ENCODE measurements around the gene MMP7. TPM values are rescaled to one million over a fixed set of nuclear protein-coding genes. Genes with fewer than 3 reads are reported as not detected.
"Not testable (repeated sequence)": the region's sequence is repeated elsewhere in the genome, so short reads cannot be mapped to it uniquely, and the experiment has no call there.

The MMP7 gene
- polyA plus RNA-seq, 2 of the 4 experiments (the other 2 are of a cell fraction): 8.9 to 54.8 TPM

- H3K4me1 ChIP-seq; H3K4me3 ChIP-seq; FAIRE-seq; DNase-seq (ENCODE audit: low read depth in 1 of 2, low spot score in 1 of 2); ATAC-seq; H3K27ac ChIP-seq; H3K9me3 ChIP-seq; H3K4me2 ChIP-seq; POLR2A ChIA-PET; CTCF ChIA-PET: not testable (repeated sequence)
- 77% methylated on average over 3 of the region's 3 CpGs for WGBS (ENCODE audit: missing lambda C conversion rate)
Measured at GRCh38 chr11:102502831-102503230, 27.7 kb downstream of the MMP7 start.

DNA sequence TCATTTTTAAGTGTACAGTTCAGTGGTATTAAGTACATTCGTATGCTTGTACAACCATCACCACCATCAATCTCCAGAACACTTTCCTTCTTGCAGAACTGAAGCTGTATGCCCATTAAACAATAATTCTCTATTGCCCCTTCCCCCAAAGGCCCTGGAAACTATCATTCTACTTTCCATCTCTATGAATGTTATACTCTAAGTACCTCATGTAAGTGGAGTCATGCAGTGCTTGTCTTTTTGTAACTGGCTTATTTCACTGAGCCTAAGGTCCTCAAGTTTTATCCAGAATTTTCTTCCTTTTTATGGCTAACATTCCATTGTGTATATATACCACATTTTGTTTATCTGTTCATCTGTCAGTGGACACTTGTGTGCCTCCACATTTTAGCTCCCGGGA lies 29.7 kb downstream of the MMP7 start:
- TF ChIP-seq MAFK (IDR thresholded peaks at IDR 0.05; ENCODE audit: partially characterized antibody) (no peak), JUN (IDR thresholded peaks at IDR 0.05) (no peak), RCOR1 (IDR thresholded peaks at IDR 0.05; ENCODE audit: low read depth, low read length) (no peak), HOXB13 (CRISPR knock-in tag; IDR thresholded peaks at IDR 0.05; ENCODE audit: low read depth) (no peak)
- TF ChIP-seq, protein P1, sequence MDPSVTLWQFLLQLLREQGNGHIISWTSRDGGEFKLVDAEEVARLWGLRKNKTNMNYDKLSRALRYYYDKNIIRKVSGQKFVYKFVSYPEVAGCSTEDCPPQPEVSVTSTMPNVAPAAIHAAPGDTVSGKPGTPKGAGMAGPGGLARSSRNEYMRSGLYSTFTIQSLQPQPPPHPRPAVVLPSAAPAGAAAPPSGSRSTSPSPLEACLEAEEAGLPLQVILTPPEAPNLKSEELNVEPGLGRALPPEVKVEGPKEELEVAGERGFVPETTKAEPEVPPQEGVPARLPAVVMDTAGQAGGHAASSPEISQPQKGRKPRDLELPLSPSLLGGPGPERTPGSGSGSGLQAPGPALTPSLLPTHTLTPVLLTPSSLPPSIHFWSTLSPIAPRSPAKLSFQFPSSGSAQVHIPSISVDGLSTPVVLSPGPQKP (IDR thresholded peaks at IDR 0.05; ENCODE audit: low read depth, low read length): no peak
- CTCF ChIA-PET: no interaction called here
- no peak for ATAC-seq
- WGBS (ENCODE audit: missing lambda C conversion rate): 75% methylated on average over 2 of the region's 2 CpGs
- no peak for DNase-seq (ENCODE audit: low read depth in 1 of 2, low spot score in 1 of 2)
- POLR2A ChIA-PET: no interaction called here
- H3K4me2 ChIP-seq: no peak overlapping the region
- no peak for FAIRE-seq
- 0 out of 3 replicates have a peak, but pooled peaks cover 4% of the 10 kb centered on the region for H3K4me1 ChIP-seq
- no peak overlapping the region for H3K27ac ChIP-seq
- no peak overlapping the region for H3K4me3 ChIP-seq
- no peaks in the 10 kb centered on the region for H3K9me3 ChIP-seq

DNA sequence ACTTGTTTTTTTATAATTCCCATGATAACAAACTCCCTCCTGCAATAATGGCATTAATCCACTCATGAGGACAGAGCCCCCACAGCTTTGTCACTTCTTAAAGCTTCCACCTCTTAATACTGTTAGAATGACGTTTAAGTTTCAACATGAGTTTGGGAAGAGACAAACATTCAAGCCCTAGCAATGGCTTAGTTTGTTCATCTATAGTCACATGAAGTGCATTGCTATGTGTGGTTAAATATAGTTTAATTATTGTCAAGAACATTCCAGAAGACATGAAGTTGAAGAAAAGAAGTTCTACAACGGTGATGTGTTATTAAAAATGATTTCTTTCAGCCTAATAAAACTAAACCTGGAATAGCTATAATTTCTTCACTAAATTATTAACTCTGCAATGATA lies 30.6 kb downstream of the MMP7 start:
- CTCF ChIA-PET: interaction anchor here (0.6 to 3.3 kb wide), 4 partner anchors 19 to 119 kb away, joined by 4 to 18 read pairs (median 9); no protein-coding TSS in a partner anchor
- WGBS (ENCODE audit: missing lambda C conversion rate): 76% methylated on average over 2 of the region's 2 CpGs
- TF ChIP-seq GATA3 (IDR thresholded peaks at IDR 0.05; ENCODE audit: borderline replicate concordance) (no peak), EHMT2 (IDR thresholded peaks at IDR 0.05; ENCODE audit: low read depth) (no peak), ZNF302 (CRISPR knock-in tag; IDR thresholded peaks at IDR 0.05) (no peak)
- DNase-seq (ENCODE audit: low read depth in 1 of 2, low spot score in 1 of 2): no peak
- ATAC-seq: no peak
- no peak for FAIRE-seq
- POLR2A ChIA-PET: no interaction called here
- no peak overlapping the region for H3K4me3 ChIP-seq
- no peak overlapping the region for H3K4me2 ChIP-seq
- H3K9me3 ChIP-seq: no peaks in the 10 kb centered on the region
- peaks cover 12% of the 10 kb centered on the region for H3K4me1 ChIP-seq
- H3K27ac ChIP-seq: 0 out of 6 replicates have a peak overlapping the region, but pooled peaks of 1 of the 2 experiments have one; percentile 45

GRCh38 chr11:102499151-102499550 lies 31.4 kb downstream of the MMP7 start:
- FAIRE-seq: no peak
- CTCF ChIA-PET: interaction anchor here (0.6 to 3.3 kb wide), 4 partner anchors 19 to 120 kb away, joined by 4 to 18 read pairs (median 9); no protein-coding TSS in a partner anchor

More at GRCh38 chr11:102499151-102499550, 31.4 kb downstream of the MMP7 start:
- Histone ChIP-seq H3K4me2 (no peak overlapping the region), H3K27ac (0 out of 6 replicates have a peak overlapping the region, but pooled peaks of 1 of the 2 experiments have one; percentile 28), H3K9me3 (no peaks in the 10 kb centered on the region), H3K4me3 (no peak overlapping the region), H3K4me1 (peaks cover 18% of the 10 kb centered on the region)
- no peak for DNase-seq (ENCODE audit: low read depth in 1 of 2, low spot score in 1 of 2)
- TF ChIP-seq BHLHE40 (IDR thresholded peaks at IDR 0.05; ENCODE audit: low read depth, low read length) (no peak), CTCF (IDR thresholded peaks at IDR 0.05) (no peak), PBX3 (IDR thresholded peaks at IDR 0.05) (no peak)
- ATAC-seq: no peak
- WGBS (ENCODE audit: missing lambda C conversion rate): 94% methylated on average over 3 of the region's 3 CpGs
- POLR2A ChIA-PET: interaction anchor here (0.6 kb wide), 1 partner anchor 437 kb away, joined by 4 read pairs; no protein-coding TSS in a partner anchor

Data from A549 (cell line).